HepG2 (cell line): ENCODE measurements around the gene SEBOX. TPM values are rescaled to one million over a fixed set of nuclear protein-coding genes. Genes with fewer than 3 reads are reported as not detected.

Experiments used
- ATF1 ChIP-seq: IDR thresholded peaks from 2 replicates; pipeline ENCODE4 v1.6.1; 2016; ENCODE audit warnings: mild to moderate bottlenecking, control low read depth
- RARG ChIP-seq: sonication (generic); formaldehyde crosslinking; IDR thresholded peaks from 2 replicates; pipeline ENCODE4 v1.4.0; 2020; ENCODE audit warnings: low read depth, mild to moderate bottlenecking, missing genetic modification reagents
- SP1 ChIP-seq, 2 experiments: fragments of 450-650 bp in 1 of 2; sonication (generic) in 1 of 2; formaldehyde crosslinking in 1 of 2; IDR thresholded peaks; 2 replicates each; pipeline versions ENCODE4 v1.4.0 to v1.6.1; 2016 to 2020; ENCODE audit warnings: missing genetic modification reagents in 1 of 2
- TBX2 ChIP-seq: sonication (generic); formaldehyde crosslinking; IDR thresholded peaks from 2 replicates; pipeline ENCODE4 v1.5.0; 2020; ENCODE audit warnings: missing genetic modification reagents, mild to moderate bottlenecking, borderline replicate concordance
- ZBTB38 ChIP-seq: sonication (generic); formaldehyde crosslinking; IDR thresholded peaks from 2 replicates; pipeline ENCODE4 v1.5.1; 2020; ENCODE audit warnings: mild to moderate bottlenecking, missing genetic modification reagents
- ZFP82 ChIP-seq: sonication (generic); formaldehyde crosslinking; IDR thresholded peaks from 2 replicates; pipeline ENCODE4 v1.5.1; 2020; ENCODE audit warnings: mild to moderate bottlenecking, missing genetic modification reagents, borderline replicate concordance
- ZNF264 ChIP-seq: sonication (generic); formaldehyde crosslinking; IDR thresholded peaks from 2 replicates; pipeline ENCODE4 v1.4.0; 2020; ENCODE audit warnings: missing genetic modification reagents
- polyA plus RNA-seq, 8 experiments: library from polyadenylated mRNA; depleted of rRNA in 3 of 8; stranded (reverse) in 7 of 8; unstranded in 1 of 8; fragments of >200 nt; fragmentation: Illumina TruSeq in 4 of 8; extraction: Trizol in 4 of 8; gene quantifications; 2 replicates each; pipeline versions ENCODE4 v1.2.1 to v1.2.3, GENCODE V29; 2011 to 2016; ENCODE audit warnings: low read depth in 4 of 8, missing spikeins in 1 of 8, mixed read lengths in 1 of 8; ENCODE audit not compliant: insufficient read depth in 1 of 8
- total RNA-seq, 5 experiments: library from RNA; depleted of rRNA; stranded (reverse); fragments of >200 nt; fragmentation: Illumina TruSeq; extraction: Trizol; gene quantifications; 2 replicates each; pipeline ENCODE4 v1.2.3, GENCODE V29; 2016; ENCODE audit warnings: low read depth in 1 of 5
- TF ChIP-seq, protein P1 (sequence below), 2 experiments: fragments of 450-650 bp in 1 of 2; sonication (generic) in 1 of 2; formaldehyde crosslinking; IDR thresholded peaks; 2 replicates each; pipeline versions ENCODE4 v1.5.0 to v1.8.0; 2020 to 2022; ENCODE audit warnings: mild to moderate bottlenecking in 1 of 2, missing genetic modification reagents in 1 of 2
- TF ChIP-seq, protein P2 (sequence below): sonication (generic); formaldehyde crosslinking; IDR thresholded peaks from 2 replicates; pipeline ENCODE4 v1.5.1; 2020; ENCODE audit warnings: mild to moderate bottlenecking, missing genetic modification reagents, borderline replicate concordance
- TF ChIP-seq, protein P3 (sequence below): sonication (generic); formaldehyde crosslinking; IDR thresholded peaks from 2 replicates; pipeline ENCODE4 v1.5.1; 2020; ENCODE audit warnings: missing genetic modification reagents, mild to moderate bottlenecking, borderline replicate concordance
- TF ChIP-seq, protein P4 (sequence below): conservative IDR thresholded peaks from 2 replicates; pipeline ENCODE4 v1.6.1; 2018; ENCODE audit warnings: missing genetic modification reagents
- TF ChIP-seq, protein P5 (sequence below): sonication (generic); formaldehyde crosslinking; IDR thresholded peaks from 2 replicates; pipeline ENCODE4 v1.4.0; 2020; ENCODE audit warnings: missing genetic modification reagents
- TF ChIP-seq, protein P6 (sequence below): sonication (generic); formaldehyde crosslinking; IDR thresholded peaks from 2 replicates; pipeline ENCODE4 v1.8.0; 2022; ENCODE audit warnings: mild to moderate bottlenecking, missing genetic modification reagents, borderline replicate concordance

The SEBOX gene
- total and polyA plus RNA-seq, 2 of the 13 experiments (the other 11 are each of a cell fraction or from before 2014, with no cell fraction given): not detected

DNA sequence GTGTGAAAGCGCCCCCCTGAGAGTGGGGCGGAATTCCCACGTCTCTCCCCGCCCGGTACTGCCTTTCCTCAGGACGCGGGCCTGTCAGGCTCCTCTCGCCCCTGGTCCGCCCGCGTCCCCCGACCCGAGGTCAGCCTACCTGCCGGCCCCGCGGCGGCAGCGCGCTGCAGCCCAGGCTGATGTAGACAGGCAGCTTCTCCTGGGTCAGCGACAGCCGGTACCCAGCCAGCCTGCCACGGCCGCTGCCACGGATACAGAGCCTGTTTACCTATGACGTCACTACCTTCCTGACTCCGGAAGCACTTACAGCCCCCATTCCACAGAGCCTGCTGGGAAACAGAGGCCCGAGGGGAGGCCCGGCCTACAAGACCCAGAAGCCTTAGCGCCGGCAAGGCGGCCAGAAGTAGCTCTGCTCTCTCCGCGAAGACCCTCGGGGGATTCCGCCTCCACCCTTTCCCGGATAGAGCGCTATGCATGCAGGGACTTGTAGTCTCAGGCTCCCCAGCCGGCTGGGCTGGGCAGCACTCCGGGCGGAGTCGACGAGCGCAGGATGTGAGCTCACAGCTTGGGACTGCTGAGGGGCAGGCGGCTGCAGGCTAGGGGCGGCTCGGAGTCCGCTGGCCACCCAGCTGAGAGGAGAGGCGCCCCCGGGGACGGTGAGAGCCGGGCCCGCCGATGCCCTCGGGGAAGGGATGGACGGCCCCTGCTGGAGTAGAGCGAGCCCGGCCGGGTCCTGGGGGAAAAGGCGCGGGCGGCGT lies 29.6 kb downstream of the SEBOX start, which contains the start of the genes IFT20 and TNFAIP1 (continued):
- TF ChIP-seq ZNF264 (CRISPR knock-in tag): peak; percentile 38; the same call in 1 of the 2 replicates
- TF ChIP-seq ATF1 (CRISPR knock-in tag): peak; percentile 98
- TF ChIP-seq, protein P1, sequence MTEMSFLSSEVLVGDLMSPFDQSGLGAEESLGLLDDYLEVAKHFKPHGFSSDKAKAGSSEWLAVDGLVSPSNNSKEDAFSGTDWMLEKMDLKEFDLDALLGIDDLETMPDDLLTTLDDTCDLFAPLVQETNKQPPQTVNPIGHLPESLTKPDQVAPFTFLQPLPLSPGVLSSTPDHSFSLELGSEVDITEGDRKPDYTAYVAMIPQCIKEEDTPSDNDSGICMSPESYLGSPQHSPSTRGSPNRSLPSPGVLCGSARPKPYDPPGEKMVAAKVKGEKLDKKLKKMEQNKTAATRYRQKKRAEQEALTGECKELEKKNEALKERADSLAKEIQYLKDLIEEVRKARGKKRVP (CRISPR knock-in tag; IDR thresholded peaks at IDR 0.05): 0 out of 4 replicates have a peak, but pooled peaks of 1 of the 2 experiments have one; percentile 24
- TF ChIP-seq, protein P2, sequence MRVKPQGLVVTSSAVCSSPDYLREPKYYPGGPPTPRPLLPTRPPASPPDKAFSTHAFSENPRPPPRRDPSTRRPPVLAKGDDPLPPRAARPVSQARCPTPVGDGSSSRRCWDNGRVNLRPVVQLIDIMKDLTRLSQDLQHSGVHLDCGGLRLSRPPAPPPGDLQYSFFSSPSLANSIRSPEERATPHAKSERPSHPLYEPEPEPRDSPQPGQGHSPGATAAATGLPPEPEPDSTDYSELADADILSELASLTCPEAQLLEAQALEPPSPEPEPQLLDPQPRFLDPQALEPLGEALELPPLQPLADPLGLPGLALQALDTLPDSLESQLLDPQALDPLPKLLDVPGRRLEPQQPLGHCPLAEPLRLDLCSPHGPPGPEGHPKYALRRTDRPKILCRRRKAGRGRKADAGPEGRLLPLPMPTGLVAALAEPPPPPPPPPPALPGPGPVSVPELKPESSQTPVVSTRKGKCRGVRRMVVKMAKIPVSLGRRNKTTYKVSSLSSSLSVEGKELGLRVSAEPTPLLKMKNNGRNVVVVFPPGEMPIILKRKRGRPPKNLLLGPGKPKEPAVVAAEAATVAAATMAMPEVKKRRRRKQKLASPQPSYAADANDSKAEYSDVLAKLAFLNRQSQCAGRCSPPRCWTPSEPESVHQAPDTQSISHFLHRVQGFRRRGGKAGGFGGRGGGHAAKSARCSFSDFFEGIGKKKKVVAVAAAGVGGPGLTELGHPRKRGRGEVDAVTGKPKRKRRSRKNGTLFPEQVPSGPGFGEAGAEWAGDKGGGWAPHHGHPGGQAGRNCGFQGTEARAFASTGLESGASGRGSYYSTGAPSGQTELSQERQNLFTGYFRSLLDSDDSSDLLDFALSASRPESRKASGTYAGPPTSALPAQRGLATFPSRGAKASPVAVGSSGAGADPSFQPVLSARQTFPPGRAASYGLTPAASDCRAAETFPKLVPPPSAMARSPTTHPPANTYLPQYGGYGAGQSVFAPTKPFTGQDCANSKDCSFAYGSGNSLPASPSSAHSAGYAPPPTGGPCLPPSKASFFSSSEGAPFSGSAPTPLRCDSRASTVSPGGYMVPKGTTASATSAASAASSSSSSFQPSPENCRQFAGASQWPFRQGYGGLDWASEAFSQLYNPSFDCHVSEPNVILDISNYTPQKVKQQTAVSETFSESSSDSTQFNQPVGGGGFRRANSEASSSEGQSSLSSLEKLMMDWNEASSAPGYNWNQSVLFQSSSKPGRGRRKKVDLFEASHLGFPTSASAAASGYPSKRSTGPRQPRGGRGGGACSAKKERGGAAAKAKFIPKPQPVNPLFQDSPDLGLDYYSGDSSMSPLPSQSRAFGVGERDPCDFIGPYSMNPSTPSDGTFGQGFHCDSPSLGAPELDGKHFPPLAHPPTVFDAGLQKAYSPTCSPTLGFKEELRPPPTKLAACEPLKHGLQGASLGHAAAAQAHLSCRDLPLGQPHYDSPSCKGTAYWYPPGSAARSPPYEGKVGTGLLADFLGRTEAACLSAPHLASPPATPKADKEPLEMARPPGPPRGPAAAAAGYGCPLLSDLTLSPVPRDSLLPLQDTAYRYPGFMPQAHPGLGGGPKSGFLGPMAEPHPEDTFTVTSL (CRISPR knock-in tag): peak; percentile 27; the same call in 1 of the 2 replicates
- TF ChIP-seq RARG (CRISPR knock-in tag): no peak
- TF ChIP-seq ZFP82 (CRISPR knock-in tag): no peak
- TF ChIP-seq, protein P3, sequence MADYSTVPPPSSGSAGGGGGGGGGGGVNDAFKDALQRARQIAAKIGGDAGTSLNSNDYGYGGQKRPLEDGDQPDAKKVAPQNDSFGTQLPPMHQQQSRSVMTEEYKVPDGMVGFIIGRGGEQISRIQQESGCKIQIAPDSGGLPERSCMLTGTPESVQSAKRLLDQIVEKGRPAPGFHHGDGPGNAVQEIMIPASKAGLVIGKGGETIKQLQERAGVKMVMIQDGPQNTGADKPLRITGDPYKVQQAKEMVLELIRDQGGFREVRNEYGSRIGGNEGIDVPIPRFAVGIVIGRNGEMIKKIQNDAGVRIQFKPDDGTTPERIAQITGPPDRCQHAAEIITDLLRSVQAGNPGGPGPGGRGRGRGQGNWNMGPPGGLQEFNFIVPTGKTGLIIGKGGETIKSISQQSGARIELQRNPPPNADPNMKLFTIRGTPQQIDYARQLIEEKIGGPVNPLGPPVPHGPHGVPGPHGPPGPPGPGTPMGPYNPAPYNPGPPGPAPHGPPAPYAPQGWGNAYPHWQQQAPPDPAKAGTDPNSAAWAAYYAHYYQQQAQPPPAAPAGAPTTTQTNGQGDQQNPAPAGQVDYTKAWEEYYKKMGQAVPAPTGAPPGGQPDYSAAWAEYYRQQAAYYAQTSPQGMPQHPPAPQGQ (CRISPR knock-in tag): no peak
- TF ChIP-seq, protein P4, sequence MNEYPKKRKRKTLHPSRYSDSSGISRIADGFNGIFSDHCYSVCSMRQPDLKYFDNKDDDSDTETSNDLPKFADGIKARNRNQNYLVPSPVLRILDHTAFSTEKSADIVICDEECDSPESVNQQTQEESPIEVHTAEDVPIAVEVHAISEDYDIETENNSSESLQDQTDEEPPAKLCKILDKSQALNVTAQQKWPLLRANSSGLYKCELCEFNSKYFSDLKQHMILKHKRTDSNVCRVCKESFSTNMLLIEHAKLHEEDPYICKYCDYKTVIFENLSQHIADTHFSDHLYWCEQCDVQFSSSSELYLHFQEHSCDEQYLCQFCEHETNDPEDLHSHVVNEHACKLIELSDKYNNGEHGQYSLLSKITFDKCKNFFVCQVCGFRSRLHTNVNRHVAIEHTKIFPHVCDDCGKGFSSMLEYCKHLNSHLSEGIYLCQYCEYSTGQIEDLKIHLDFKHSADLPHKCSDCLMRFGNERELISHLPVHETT (CRISPR knock-in tag): peak; percentile 46; the same call in 1 of the 2 replicates
- TF ChIP-seq SP1 (IDR thresholded peaks at IDR 0.05): no peak
- peak; percentile 35; the same call in 1 of the 2 replicates for TF ChIP-seq SP1 (CRISPR knock-in tag; IDR thresholded peaks at IDR 0.05)
- TF ChIP-seq, protein P5, sequence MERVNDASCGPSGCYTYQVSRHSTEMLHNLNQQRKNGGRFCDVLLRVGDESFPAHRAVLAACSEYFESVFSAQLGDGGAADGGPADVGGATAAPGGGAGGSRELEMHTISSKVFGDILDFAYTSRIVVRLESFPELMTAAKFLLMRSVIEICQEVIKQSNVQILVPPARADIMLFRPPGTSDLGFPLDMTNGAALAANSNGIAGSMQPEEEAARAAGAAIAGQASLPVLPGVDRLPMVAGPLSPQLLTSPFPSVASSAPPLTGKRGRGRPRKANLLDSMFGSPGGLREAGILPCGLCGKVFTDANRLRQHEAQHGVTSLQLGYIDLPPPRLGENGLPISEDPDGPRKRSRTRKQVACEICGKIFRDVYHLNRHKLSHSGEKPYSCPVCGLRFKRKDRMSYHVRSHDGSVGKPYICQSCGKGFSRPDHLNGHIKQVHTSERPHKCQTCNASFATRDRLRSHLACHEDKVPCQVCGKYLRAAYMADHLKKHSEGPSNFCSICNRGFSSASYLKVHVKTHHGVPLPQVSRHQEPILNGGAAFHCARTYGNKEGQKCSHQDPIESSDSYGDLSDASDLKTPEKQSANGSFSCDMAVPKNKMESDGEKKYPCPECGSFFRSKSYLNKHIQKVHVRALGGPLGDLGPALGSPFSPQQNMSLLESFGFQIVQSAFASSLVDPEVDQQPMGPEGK (CRISPR knock-in tag): no peak; the same call in 1 of the 2 replicates
- TF ChIP-seq TBX2: peak; percentile 50; the same call in 1 of the 2 replicates
- TF ChIP-seq, protein P6, sequence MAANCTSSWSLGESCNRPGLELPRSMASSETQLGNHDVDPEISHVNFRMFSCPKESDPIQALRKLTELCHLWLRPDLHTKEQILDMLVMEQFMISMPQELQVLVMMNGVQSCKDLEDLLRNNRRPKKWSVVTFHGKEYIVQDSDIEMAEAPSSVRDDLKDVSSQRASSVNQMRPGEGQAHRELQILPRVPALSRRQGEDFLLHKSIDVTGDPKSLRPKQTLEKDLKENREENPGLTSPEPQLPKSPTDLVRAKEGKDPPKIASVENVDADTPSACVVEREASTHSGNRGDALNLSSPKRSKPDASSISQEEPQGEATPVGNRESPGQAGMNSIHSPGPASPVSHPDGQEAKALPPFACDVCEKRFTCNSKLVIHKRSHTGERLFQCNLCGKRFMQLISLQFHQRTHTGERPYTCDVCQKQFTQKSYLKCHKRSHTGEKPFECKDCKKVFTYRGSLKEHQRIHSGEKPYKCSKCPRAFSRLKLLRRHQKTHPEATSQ (CRISPR knock-in tag): no peak
- TF ChIP-seq ZBTB38 (CRISPR knock-in tag): peak; percentile 52
